ENCODE measurements around the gene TBL1Y. TPM values are rescaled to one million over a fixed set of nuclear protein-coding genes. Genes with fewer than 3 reads are reported as not detected.
"Not testable (repeated sequence)": the region's sequence is repeated elsewhere in the genome, so short reads cannot be mapped to it uniquely, and the experiment has no call there.

Gene TBL1Y
- total RNA-seq = not detected

GRCh38 chrY:6910372-6911252 lies at the start of gene TBL1Y:
TBL1Y (plus strand) TSS chrY:6910697; CDS start chrY:7025085, 114,388 bp downstream.
- no peak for DNase-seq (ENCODE audit: low spot score)
- intact Hi-C loops (cut with DNase I) = no loop called here
- no peak for ATAC-seq

DNA sequence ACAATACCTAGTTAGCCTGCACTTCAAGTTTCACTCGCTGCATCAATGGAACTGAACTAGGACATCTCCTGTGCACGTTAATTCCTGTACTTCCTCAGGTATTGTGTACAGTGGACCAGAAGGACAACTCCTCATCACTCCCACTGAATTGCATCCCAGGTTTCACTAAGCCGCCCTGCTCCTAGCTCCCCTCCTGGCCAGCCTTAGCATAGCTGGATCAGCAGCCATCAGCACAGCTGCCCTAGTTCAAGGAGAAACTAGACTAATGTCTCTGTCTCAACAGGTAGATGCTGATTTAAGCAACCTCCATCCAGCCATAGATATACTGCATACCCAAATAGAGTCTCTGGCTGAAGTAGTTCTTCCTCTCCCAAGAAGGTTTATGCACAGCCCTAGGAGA lies 16.0 kb upstream of the TBL1Y start:
- intact Hi-C loops (cut with DNase I) = no loop called here
- no peak for ATAC-seq
- no peak for DNase-seq (ENCODE audit: low spot score)

GRCh38 chrY:6895236-6895635 lies 15.3 kb upstream of the TBL1Y start:
- ATAC-seq (no peak), DNase-seq (ENCODE audit: low spot score) (no peak)
- intact Hi-C loops (cut with DNase I) = no loop called here

DNA sequence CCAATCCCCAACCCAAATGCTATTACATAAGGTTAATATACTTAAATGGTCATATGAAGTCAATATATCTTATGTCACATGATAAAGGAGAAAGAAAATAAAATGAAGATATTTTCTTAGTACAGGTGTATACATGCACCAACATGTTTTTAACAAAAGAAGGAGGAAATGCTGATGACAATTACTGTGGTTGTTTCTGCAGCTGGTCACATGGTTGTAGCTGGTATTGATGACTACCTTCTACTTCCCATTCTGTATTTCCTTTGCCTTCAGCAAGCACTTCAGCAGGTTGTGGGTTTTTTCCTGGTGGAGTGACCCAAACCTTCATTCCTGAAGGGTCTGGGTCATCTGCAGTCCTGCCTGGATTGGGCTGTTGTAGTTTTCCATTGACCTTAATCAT lies 8.4 kb upstream of the TBL1Y start:
- DNase-seq (ENCODE audit: low spot score); intact Hi-C loops (cut with DNase I); ATAC-seq: not testable (repeated sequence)

GRCh38 chrY:6907591-6907990 lies 2.9 kb upstream of the TBL1Y start:
- ATAC-seq (no peak), DNase-seq (ENCODE audit: low spot score) (no peak)
- intact Hi-C loops (cut with DNase I) = no loop called here

- ATAC-seq; intact Hi-C loops (cut with DNase I); DNase-seq (ENCODE audit: low spot score): not testable (repeated sequence)
Measured at GRCh38 chrY:6908021-6908420, 2.5 kb upstream of the TBL1Y start.

DNA sequence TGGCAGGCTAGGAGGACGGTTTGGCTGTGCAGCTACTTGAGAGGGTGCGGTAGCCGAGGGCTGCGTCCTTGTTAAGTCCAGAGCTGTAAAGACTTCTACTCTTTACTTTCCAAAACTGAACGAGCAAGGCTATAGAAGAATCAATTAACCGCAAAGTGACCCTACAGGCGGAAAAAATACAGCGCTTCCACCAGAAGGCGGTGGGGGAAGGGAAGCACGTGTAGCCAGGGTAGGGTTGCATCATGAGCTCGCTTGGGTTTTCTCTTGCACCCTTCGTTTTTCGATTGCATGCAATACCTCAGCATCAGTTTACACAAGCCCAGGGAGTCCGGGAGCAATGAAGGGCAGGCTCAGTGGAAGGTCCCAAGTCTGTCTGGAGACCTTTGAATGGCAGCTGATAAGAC lies 1.4 kb upstream of the TBL1Y start:
- ATAC-seq (no peak), DNase-seq (ENCODE audit: low spot score) (no peak)
- intact Hi-C loops (cut with DNase I) = no loop called here

GRCh38 chrY:6909856-6910255 lies 641 bp upstream of the TBL1Y start:
- ATAC-seq = no peak
- intact Hi-C loops (cut with DNase I) = no loop called here
- no peak for DNase-seq (ENCODE audit: low spot score)

GRCh38 chrY:6911253-6911881 lies 870 bp downstream of the TBL1Y start, which contains the start of gene AMELY:
AMELY (minus strand) TSS chrY:6911752; CDS start chrY:6872608, 39,144 bp downstream.
- intact Hi-C loops (cut with DNase I) = no loop called here
- DNase-seq (ENCODE audit: low spot score) = no peak
- ATAC-seq = no peak

DNA sequence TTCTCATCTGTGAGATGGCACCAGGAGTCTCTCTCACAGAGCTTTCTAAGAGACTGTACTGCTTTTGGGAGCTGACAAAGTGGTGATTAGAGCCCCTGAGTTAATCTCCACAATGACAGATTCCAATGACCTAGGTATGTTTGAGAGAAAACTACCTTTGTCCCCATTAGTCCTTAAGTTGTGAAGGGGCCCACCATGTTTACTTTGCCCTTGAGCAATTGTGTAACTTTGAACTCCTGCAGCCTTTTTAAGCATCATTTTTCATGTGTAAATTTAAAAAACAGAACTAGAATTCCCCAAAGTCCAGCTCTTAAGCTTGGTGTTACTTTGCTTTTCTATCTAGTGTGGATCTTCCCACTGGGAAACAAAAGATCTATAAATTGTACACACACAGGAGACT lies 2.9 kb downstream of the TBL1Y start:
- ATAC-seq (no peak), DNase-seq (ENCODE audit: low spot score) (no peak)
- intact Hi-C loops (cut with DNase I) = no loop called here

- DNase-seq (ENCODE audit: low spot score) (no peak), ATAC-seq (no peak)
- intact Hi-C loops (cut with DNase I) = no loop called here
Measured at GRCh38 chrY:6921061-6921460, 10.6 kb downstream of the TBL1Y start.

DNA sequence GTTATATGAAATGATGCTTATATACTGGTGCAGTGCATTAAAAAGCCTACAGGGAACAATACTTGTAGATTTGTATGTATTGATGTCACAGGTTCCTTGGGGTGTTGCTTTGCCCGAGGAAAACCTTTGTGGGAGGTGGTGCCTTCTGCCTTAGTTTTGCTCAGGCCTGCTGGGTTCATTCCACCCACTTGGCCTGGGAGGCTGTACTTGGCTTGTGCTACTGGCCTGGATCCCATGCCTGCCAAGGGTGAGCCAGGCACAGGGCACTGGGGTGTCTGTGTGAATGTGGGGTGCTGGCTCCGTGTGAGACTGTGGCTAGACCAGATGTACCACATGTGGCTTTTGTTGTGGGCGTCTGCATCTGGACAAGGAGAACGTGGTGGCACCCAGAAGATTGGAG lies 17.8 kb downstream of the TBL1Y start:
- intact Hi-C loops (cut with DNase I) = no loop called here
- DNase-seq (ENCODE audit: low spot score) (no peak), ATAC-seq (no peak)

- DNase-seq (ENCODE audit: low spot score) (no peak), ATAC-seq (no peak)
- intact Hi-C loops (cut with DNase I) = no loop called here
Measured at GRCh38 chrY:6929237-6929636, 18.7 kb downstream of the TBL1Y start.

DNA sequence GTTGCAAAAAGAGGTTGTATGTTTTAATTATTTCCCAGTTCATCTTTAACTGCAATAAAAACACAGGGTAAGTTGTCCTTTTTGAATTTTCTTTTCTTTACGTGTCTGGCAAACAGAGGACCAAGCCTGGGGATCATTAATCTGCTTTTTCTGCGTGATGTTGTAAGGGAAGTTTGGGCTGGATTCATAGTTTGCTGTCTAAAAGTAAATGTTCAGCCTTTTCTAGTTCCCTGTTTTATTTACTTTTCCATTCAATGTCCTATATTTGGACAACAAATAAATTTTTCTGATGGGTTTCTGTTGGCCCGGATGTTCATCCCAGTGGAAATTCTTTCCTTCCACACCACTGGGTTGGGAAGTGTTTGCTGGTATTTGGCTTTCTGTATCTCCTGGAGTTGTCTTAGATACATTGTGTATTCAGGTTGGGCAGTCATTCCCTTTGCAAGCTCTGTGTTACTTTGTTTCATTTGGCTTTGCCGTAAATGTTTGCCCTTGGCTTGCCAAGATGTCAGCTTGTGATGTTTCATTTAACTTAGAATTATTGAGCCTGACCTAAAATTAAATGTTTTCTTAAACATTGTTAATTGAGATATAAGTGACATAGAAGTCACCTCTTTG lies 21.4 kb downstream of the TBL1Y start:
- intact Hi-C loops (cut with DNase I) = no loop called here
- DNase-seq (ENCODE audit: low spot score) (no peak), ATAC-seq (no peak)

DNA sequence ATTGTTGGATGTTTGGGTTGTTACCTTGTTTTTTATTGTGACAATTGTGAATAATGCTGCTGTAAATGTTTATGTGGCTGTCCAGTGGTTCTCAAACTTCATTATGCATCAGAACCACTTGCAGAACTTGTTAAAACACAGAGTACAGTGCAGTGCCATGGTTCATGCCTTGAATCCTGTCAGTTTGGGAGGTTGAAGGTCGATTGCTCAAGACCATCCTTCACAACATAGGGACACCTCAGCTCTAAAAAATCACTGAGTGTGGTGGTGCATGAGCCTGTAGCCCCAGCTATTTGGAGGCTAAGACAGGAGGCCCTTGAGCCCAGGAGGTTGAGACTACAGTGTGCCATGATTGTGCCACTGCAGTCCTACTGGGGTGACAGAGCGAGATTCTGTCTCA lies 25.0 kb downstream of the TBL1Y start:
- ATAC-seq (no peak), DNase-seq (ENCODE audit: low spot score) (no peak)
- intact Hi-C loops (cut with DNase I) = no loop called here

GRCh38 chrY:6947695-6948094 lies 37.2 kb downstream of the TBL1Y start:
- intact Hi-C loops (cut with DNase I) = no loop called here
- DNase-seq (ENCODE audit: low spot score) (no peak), ATAC-seq (no peak)

GRCh38 chrY:6948378-6948777 lies 37.9 kb downstream of the TBL1Y start:
- no peak for DNase-seq (ENCODE audit: low spot score)
- no peak for ATAC-seq
- intact Hi-C loops (cut with DNase I) = no loop called here

GRCh38 chrY:6949947-6950346 lies 39.5 kb downstream of the TBL1Y start:
- no peak for DNase-seq (ENCODE audit: low spot score)
- intact Hi-C loops (cut with DNase I) = no loop called here
- ATAC-seq = no peak

- DNase-seq (ENCODE audit: low spot score) (no peak), ATAC-seq (no peak)
- intact Hi-C loops (cut with DNase I) = no loop called here
Measured at GRCh38 chrY:6964732-6965131, 54.2 kb downstream of the TBL1Y start.

- intact Hi-C loops (cut with DNase I) = no loop called here
- DNase-seq (ENCODE audit: low spot score) = no peak
- ATAC-seq = no peak
Measured at GRCh38 chrY:6966521-6966920, 56.0 kb downstream of the TBL1Y start.
